ENCODE data around the gene SLC43A2. TPM values are rescaled to one million over a fixed set of nuclear protein-coding genes. Genes with fewer than 3 reads are reported as not detected.

Gene SLC43A2
- total RNA-seq, 2 donors from 2014 or later = 29.3 to 38.7 TPM

DNA sequence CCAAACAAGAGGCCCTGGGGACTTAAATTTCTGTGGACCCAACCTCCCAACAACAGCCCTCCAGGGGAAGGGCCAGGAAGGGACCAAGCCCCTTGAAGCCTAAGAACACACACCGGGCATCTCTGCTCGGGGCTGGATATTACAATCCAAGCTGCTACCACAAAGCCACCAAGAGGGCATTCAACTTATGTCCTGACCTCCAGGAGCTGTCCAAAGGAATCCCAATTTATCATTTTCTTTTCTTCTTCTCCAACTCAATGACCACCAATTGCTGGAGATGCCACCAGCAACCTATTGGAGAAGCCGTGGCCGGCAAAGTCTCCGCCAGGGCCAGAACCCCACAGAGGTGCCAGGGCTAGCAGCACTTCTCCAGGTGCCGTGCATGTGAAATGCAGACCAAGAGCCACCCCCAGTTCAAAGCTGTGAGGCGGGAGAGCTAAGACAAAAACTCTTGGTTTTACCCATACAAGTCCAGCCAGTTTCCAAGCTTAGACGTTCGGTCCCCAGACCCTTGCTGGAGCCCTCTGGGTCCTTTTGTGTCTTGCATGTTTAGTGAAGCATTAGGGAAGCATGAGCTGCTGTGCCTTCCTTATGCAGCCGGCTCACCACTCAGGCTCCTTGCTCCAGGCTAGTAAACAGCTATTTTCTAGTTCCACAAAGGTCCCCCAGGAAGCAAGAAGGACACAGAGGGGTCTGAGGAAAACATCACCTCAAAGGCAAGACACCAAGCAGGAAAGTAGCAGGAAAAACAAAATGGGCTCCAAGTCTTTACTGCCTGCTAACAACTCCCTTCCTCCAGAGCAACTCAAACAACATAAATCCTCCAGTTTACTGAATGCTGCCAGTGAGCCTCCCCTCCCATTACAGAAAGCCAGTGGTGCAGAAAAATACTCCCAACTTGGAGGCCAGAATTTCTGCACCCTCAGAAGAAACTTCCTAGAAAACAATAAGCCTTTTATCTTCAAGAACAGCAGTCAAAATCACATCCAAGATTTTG, 69.3 kb downstream of the SLC43A2 start:
- Histone ChIP-seq H3K27ac (no peak overlapping the region), H3K27me3 (no peaks in the 10 kb centered on the region), H3K4me3 (no peak overlapping the region), H3K4me1 (peaks cover 11% of the 10 kb centered on the region), H3K9ac (ENCODE audit: low read depth in 2 of 2, low read length in 2 of 2) (peak overlapping the region in 1 of 2 donors; percentile 79), H3K36me3 (no peaks in the 10 kb centered on the region), H3K9me3 (no peaks in the 10 kb centered on the region)
- TF ChIP-seq, protein P1, sequence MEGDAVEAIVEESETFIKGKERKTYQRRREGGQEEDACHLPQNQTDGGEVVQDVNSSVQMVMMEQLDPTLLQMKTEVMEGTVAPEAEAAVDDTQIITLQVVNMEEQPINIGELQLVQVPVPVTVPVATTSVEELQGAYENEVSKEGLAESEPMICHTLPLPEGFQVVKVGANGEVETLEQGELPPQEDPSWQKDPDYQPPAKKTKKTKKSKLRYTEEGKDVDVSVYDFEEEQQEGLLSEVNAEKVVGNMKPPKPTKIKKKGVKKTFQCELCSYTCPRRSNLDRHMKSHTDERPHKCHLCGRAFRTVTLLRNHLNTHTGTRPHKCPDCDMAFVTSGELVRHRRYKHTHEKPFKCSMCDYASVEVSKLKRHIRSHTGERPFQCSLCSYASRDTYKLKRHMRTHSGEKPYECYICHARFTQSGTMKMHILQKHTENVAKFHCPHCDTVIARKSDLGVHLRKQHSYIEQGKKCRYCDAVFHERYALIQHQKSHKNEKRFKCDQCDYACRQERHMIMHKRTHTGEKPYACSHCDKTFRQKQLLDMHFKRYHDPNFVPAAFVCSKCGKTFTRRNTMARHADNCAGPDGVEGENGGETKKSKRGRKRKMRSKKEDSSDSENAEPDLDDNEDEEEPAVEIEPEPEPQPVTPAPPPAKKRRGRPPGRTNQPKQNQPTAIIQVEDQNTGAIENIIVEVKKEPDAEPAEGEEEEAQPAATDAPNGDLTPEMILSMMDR (IDR thresholded peaks at IDR 0.05) = no peak
- intact Hi-C loops (cut with DNase I) = no loop called here
- no peak for DNase-seq

DNA sequence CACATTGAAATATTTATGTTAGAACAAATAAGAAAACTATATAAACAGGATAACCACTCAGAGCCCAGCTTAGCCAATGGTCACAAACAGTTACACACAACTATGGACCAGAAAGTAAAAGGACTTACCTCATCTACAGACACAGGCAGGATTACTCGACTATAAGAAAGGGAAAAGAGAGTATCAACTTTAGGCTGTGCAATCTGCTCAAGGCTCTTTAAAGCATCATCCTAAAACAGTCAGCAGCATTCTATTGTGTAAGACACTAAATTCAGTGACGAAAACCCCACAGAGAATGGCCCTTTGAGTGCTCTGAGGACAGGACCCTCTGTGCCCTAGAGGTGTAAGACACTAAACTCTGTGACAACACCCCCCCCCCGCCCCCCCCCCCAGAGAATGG, 70.2 kb downstream of the SLC43A2 start:
- TF ChIP-seq, protein P1 (IDR thresholded peaks at IDR 0.05) = no peak
- intact Hi-C loops (cut with DNase I) = no loop called here
- H3K27ac ChIP-seq = no peak overlapping the region
- no peak overlapping the region for H3K4me3 ChIP-seq
- H3K27me3 ChIP-seq = no peaks in the 10 kb centered on the region
- no peaks in the 10 kb centered on the region for H3K36me3 ChIP-seq
- H3K4me1 ChIP-seq = peaks cover 11% of the 10 kb centered on the region
- DNase-seq = no peak
- no peak overlapping the region for H3K9ac ChIP-seq (ENCODE audit: low read depth in 2 of 2, low read length in 2 of 2)
- H3K9me3 ChIP-seq = no peaks in the 10 kb centered on the region

DNA sequence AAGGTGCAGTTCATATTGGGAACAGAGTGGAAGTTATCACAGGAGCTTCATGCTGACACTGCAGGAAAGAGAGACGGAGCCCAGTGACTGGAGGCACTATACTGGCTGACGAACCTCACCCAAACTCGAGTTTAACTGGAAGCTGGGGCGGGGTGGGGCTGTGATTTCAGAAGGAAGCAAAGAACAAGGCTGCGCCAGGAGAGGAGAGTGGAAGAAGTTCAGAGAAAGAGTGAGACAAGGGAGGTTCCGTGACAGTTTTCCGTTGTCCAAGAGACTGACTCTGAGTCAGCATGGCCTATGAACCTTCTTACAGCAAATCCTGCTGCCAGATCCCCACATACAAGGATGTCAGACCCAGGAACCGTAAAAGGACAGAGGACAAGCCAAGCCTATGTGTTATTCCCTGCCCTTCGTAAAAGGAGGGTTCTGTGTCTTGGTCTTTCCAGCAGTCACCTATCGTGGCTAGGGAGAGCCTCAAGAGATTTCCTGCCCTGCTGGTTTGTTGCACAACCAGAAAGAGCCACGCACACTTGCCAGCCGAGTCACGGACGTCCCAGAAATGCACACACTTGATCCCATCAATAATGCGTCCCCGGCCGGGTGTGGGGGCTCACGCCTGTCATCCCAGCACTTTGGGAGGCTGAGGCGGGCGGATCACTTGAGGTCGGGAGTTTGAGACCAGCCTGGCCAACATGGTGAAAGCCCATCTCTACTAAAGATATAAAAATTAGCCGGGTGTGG, 71.1 kb downstream of the SLC43A2 start:
- peaks cover 11% of the 10 kb centered on the region for H3K4me1 ChIP-seq

DNA sequence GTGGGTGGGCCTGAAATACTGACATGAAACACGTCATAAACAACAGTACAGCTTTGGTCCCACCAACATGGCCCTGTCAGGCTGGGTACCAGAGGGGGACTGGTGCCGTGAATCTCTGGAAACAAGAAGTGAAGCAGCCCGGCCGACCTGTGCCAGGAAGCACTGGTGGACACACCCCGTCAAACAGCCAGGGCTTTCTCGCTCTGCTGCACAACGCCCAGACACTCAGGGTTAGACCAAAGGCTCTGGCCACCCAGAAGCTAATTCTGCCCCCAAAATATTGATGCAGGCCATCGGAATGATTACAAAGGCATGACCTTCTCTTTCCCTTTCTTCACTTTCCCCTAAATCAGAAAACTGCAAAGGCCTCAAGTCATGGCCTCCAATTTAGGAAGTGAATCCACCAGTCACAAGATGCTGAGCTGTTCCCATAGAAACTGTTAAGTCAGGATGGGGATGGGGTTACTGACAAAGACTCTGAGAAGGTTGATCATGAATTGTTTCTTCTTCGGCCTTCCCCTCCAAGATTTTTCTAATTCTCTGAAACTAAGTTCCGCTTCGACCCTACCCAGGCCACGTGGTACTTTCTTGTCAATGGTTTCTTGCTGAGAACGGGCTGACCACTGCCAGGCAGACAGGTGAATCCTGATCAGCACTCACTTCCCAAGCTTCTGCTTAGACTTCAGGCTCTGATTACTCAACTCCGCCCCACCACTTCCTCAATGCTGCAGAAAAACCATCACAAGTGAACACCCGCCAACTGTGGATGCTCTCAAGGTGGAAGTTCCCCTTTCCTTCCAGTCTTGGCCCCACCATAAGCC, 72.8 kb downstream of the SLC43A2 start:
- H3K4me1 ChIP-seq = peaks cover 6% of the 10 kb centered on the region
- H3K9me3 ChIP-seq = no peaks in the 10 kb centered on the region
- peak overlapping the region in 1 of 2 donors; percentile 28 for H3K9ac ChIP-seq (ENCODE audit: low read depth in 2 of 2, low read length in 2 of 2)
- TF ChIP-seq, protein P1 (IDR thresholded peaks at IDR 0.05) = no peak
- DNase-seq = peak; percentile 63
- H3K36me3 ChIP-seq = no peaks in the 10 kb centered on the region
- H3K4me3 ChIP-seq = no peak overlapping the region
- H3K27me3 ChIP-seq = no peaks in the 10 kb centered on the region
- intact Hi-C loops (cut with DNase I) = no loop called here
- no peak overlapping the region for H3K27ac ChIP-seq

More for the DNA sequence above, 71.1 kb downstream of the SLC43A2 start:
- Histone ChIP-seq H3K9me3 (no peaks in the 10 kb centered on the region), H3K36me3 (no peaks in the 10 kb centered on the region), H3K27me3 (no peaks in the 10 kb centered on the region), H3K4me3 (no peak overlapping the region), H3K27ac (peak overlapping the region; percentile 44), H3K9ac (ENCODE audit: low read depth in 2 of 2, low read length in 2 of 2) (no peak overlapping the region)
- DNase-seq = peak; percentile 80
- intact Hi-C loops (cut with DNase I) = no loop called here
- TF ChIP-seq, protein P1 (IDR thresholded peaks at IDR 0.05) = no peak

Measured in colonic mucosa (tissue), 4 donors.